ENCODE results near the gene PXDN.

DNA sequence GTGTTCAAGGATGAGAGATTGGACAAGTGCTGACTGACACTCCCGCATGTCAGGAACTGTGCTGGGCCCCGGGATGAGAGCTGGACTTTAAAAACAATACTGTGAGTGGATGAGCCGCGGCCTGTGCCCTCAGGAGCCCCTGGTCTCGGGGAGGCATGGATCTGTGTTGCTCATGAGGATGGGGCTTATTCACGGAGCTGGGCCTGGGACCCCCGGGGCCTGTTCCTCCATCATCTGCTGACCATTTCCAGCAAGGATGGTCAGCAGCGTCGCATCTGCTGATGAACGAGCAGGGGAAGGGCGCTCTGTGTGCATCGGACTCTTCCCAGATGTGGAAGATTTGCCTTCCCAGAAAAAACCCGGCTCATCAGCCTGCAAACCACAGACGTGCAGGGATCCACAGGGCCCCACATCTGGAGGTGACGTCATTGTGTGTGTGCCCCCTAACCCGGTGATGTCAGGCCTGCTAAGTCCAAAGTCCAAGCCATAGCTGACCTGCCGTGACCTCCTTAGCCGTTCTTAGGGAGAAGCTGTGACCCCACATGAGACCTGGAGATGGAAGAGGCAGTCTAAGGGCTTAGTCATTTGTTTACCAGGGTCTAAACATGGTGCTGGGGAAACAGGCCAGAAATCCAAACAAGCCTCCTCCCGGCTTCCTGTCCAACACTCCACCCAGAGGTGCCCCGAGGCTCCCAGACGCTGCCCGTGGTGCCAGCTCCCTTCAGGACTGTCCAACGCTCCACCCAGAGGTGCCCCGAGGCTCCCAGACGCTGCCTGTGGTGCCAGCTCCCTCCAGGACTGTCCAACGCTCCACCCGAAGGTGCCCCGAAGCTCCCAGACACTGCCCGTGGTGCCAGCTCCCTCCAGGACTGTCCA, 143.9 kb downstream of the PXDN start:
- TF ChIP-seq, protein P1, sequence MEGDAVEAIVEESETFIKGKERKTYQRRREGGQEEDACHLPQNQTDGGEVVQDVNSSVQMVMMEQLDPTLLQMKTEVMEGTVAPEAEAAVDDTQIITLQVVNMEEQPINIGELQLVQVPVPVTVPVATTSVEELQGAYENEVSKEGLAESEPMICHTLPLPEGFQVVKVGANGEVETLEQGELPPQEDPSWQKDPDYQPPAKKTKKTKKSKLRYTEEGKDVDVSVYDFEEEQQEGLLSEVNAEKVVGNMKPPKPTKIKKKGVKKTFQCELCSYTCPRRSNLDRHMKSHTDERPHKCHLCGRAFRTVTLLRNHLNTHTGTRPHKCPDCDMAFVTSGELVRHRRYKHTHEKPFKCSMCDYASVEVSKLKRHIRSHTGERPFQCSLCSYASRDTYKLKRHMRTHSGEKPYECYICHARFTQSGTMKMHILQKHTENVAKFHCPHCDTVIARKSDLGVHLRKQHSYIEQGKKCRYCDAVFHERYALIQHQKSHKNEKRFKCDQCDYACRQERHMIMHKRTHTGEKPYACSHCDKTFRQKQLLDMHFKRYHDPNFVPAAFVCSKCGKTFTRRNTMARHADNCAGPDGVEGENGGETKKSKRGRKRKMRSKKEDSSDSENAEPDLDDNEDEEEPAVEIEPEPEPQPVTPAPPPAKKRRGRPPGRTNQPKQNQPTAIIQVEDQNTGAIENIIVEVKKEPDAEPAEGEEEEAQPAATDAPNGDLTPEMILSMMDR (conservative IDR thresholded peaks at IDR 0.05) = no peak
- TF ChIP-seq ZFX (IDR thresholded peaks at IDR 0.05) = no peak

Data from C4-2B (cell line).